ENCODE data around the gene CDH13. TPM values are rescaled to one million over a fixed set of nuclear protein-coding genes. Genes with fewer than 3 reads are reported as not detected.

The CDH13 gene
- total and polyA plus RNA-seq, 2 of the 8 experiments (the other 6 are each of a cell fraction or from before 2014, with no cell fraction given) = 2.3 to 2.4 TPM

GRCh38 chr16:83746611-83747010 is 1119.8 kb downstream of the CDH13 start:
- H3K14ac ChIP-seq (ENCODE audit: insufficient read length) = no peak overlapping the region
- no peak overlapping the region for H3K4me3 ChIP-seq (ENCODE audit: extremely low read depth in 1 of 4, insufficient read depth in 2 of 4, low read depth in 3 of 4, low read length in 4 of 4)
- CTCF ChIA-PET (ENCODE audit: partially characterized antibody) = no interaction called here
- no peaks in the 10 kb centered on the region; a peak in 1 of 8 replicates for H3K36me3 ChIP-seq (ENCODE audit: control insufficient read depth in 2 of 4, insufficient read depth in 4 of 4, low read length in 3 of 4)
- no peak overlapping the region for H3K18ac ChIP-seq (ENCODE audit: extremely low read depth, low read length)
- no peak overlapping the region for H2AK5ac ChIP-seq (ENCODE audit: low read depth, low read length)
- H3K9ac ChIP-seq (replicated peaks in 1 of 4; ENCODE audit: extremely low read depth in 1 of 4, low read depth in 3 of 4, low read length in 3 of 4) = no peak overlapping the region
- no peaks in the 10 kb centered on the region for H3K9me3 ChIP-seq (ENCODE audit: insufficient read depth in 2 of 2, low read depth in 1 of 2, low read length in 1 of 2)
- no peak overlapping the region for H3K23ac ChIP-seq (ENCODE audit: insufficient read length)
- no peaks in the 10 kb centered on the region for H3K79me1 ChIP-seq (ENCODE audit: low read depth, low read length)
- TF ChIP-seq, protein P1, sequence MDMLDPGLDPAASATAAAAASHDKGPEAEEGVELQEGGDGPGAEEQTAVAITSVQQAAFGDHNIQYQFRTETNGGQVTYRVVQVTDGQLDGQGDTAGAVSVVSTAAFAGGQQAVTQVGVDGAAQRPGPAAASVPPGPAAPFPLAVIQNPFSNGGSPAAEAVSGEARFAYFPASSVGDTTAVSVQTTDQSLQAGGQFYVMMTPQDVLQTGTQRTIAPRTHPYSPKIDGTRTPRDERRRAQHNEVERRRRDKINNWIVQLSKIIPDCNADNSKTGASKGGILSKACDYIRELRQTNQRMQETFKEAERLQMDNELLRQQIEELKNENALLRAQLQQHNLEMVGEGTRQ (IDR thresholded peaks at IDR 0.05; ENCODE audit: low read length) = no peak
- no peak for TF ChIP-seq JUND (IDR thresholded peaks at IDR 0.05; ENCODE audit: low read length)
- TF ChIP-seq RFX5 (IDR thresholded peaks at IDR 0.05; ENCODE audit: borderline replicate concordance, low read depth, low read length) = no peak
- no peak for TF ChIP-seq PHF8 (conservative IDR thresholded peaks at IDR 0.05; ENCODE audit: low read depth, low read length)
- TF ChIP-seq EGR1 (IDR thresholded peaks at IDR 0.05; ENCODE audit: borderline replicate concordance, low read depth, low read length) = no peak
- no peak overlapping the region for H4K5ac ChIP-seq (ENCODE audit: insufficient read length, low read depth, low read length)
- no peak overlapping the region for H2AFZ ChIP-seq (ENCODE audit: low read length)
- no peak overlapping the region for H4K8ac ChIP-seq (ENCODE audit: extremely low read depth, insufficient read depth, low read length)
- H3K4me2 ChIP-seq (ENCODE audit: insufficient read depth in 1 of 2, low read depth in 2 of 2, low read length in 2 of 2) = no peak overlapping the region
- no peaks in the 10 kb centered on the region for H3K4me1 ChIP-seq (replicated peaks in 1 of 4; ENCODE audit: control insufficient read depth in 3 of 4, insufficient read depth in 4 of 4, low read length in 3 of 4)
- no peak overlapping the region for H4K91ac ChIP-seq (replicated peaks; ENCODE audit: insufficient read length, low read length)
- no peaks in the 10 kb centered on the region for H3K23me2 ChIP-seq (ENCODE audit: low read depth, low read length)
- H3K27me3 ChIP-seq (replicated peaks in 1 of 4; ENCODE audit: control insufficient read depth in 3 of 4, extremely low read depth in 1 of 4, insufficient read depth in 3 of 4, low read length in 3 of 4) = no peaks in the 10 kb centered on the region; a peak in 1 of 7 replicates
- H2BK12ac ChIP-seq (ENCODE audit: low read depth, low read length) = no peak overlapping the region
- FAIRE-seq = no peak
- H4K20me1 ChIP-seq (replicated peaks in 1 of 2; ENCODE audit: control insufficient read depth in 1 of 2, insufficient read depth in 2 of 2, low read length in 2 of 2) = no peaks in the 10 kb centered on the region
- H2BK5ac ChIP-seq (ENCODE audit: low read depth, low read length) = no peak overlapping the region
- no peaks in the 10 kb centered on the region for H3K79me2 ChIP-seq (ENCODE audit: control insufficient read depth in 1 of 2, insufficient read depth in 2 of 2, low read length in 2 of 2)
- no peak for DNase-seq (ENCODE audit: low read depth in 1 of 2, low spot score in 2 of 2)
- H2BK120ac ChIP-seq (replicated peaks; ENCODE audit: low read depth, low read length) = no peak overlapping the region
- H3K4ac ChIP-seq (replicated peaks; ENCODE audit: insufficient read length, low read depth, low read length) = no peak overlapping the region
- no peak overlapping the region for H2BK20ac ChIP-seq (ENCODE audit: low read length)
- H2BK15ac ChIP-seq (ENCODE audit: low read length) = no peak overlapping the region
- POLR2A ChIA-PET (ENCODE audit: partially characterized antibody) = no interaction called here
- H3K27ac ChIP-seq (ENCODE audit: low read depth, low read length) = no peak overlapping the region
- no peak overlapping the region for H3K56ac ChIP-seq (replicated peaks; ENCODE audit: insufficient read length, low read depth, low read length)
